ENCODE data around the gene PTOV1.
"Not testable (repeated sequence)": the region's sequence is repeated elsewhere in the genome, so short reads cannot be mapped to it uniquely, and the experiment has no call there.

PTOV1 gene

DNA sequence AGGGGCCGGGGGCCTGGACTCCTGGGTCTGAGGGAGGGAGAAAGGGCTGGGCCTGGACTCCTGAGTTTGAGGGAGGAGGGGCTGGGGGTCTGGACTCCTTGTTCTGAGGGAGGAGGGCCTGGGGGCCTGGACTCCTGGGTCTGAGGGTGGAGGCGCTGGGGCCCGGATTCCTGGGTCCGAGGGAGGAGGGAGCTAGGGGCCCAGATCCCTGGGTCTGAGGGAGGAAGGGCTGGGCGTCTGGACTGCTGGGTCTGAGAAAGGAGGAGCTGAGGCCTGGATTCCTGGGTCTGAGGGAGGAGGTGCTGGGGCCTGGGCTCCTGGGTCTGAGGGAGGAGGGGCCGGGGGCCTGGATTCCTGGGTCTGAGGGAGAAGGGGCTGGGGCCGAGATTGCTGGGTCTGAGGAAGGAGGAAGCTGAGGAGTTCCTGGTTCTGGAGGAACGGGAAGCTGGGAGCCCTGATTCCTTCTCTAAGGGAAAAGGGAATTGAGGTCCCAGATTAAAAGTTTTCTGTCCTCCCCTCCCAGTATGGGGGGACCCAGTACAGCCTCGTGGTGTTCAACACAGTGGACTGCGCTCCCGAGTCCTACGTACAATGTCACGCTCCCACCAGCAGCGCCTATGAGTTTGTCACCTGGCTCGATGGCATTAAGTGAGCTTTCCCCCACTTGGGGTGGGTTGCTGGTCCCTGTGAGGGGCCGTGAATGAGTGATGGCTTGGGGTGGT is 32.1 kb upstream of the PTOV1 start:
- DNase-seq, result no peak

- DNase-seq, result not testable (repeated sequence)
Measured at GRCh38 chr19:49819452-49820115, 31.4 kb upstream of the PTOV1 start.

- DNase-seq, result peak; percentile 75
Measured at GRCh38 chr19:49820125-49820524, 30.8 kb upstream of the PTOV1 start.

DNA sequence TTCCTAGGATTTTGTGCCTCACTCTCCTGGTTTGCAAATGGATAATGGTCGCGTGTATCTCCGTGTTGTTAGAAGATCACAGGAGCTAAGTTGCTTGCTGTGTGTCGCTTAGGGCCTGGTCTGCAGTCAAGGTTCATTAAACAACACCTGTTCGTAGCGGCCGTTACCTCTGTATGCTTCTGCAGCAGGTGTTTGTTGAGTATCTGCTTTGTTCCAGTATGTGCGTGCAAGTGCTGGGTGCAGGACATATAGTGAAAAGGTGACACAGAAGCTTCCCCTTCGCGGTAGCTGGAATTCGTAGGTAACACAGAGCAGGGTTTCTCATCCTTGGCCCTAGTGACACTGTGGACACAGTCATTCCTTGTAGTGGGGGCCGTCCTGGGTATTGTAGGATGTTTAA is 27.5 kb upstream of the PTOV1 start:
- peak; percentile 92 for DNase-seq

DNA sequence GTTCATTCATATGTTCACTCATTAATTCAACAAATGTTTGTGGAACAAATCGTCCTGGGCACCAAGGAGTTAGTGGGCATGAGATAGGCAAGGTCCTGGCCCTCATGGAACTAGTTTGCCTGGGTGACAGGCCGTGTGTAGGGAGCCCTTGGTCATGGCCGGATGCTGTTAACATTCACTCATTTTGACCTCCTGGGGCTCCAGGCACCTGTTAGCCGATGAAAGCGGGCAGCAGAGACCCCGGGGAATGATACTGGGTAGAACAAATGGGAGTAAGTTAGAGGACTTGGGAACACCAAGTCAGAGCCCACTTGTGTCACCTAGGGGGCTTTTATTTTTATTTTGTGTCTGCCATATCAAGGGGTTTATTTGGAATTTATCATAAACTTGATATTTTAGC is 26.3 kb upstream of the PTOV1 start:
- no peak for DNase-seq

- DNase-seq, result no peak
Measured at GRCh38 chr19:49827034-49827433, 23.9 kb upstream of the PTOV1 start.

- no peak for DNase-seq
Measured at GRCh38 chr19:49829200-49829599, 21.8 kb upstream of the PTOV1 start.

DNA sequence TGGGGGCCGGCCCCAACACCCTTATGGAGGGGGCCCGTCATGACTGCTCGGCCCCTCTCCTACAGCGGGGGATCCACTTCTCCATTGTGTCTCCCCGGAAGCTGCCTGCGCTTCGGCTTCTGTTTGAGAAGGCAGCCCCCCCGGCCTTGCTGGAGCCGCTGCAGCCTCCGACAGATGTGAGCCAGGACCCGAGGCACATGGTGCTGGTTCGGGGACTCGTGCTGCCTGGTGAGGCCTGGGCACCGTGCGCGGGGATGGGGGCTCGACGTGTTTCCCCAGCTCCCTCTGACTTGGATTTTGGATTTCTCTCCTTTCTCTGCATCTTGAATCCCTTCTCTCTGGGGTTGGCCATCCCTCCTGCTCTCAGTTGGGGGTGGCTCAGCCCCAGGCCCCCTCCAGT is 21.2 kb upstream of the PTOV1 start:
- no peak for DNase-seq

DNA sequence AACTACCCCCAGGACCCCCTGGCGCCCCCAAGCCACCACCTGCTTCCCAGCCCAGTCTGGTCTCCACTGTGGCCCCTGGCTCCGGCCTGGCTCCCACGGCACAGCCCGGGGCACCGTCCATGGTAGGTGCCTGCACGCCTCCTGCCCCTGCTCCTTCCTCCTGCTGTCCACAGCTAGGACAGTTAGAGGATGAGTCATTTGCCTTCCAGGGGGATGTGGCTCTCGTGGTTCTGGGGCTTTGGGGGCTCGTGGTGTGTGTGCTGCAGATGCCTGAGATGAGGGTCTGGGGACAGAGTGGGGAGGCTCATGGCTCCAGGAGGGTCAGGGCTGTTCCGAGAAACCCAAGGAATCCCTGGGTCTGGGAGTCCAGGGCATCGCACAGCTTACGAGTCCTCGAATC is 20.2 kb upstream of the PTOV1 start:
- no peak for DNase-seq

- no peak for DNase-seq
Measured at GRCh38 chr19:49831592-49831991, 19.4 kb upstream of the PTOV1 start.

- no peak for DNase-seq
Measured at GRCh38 chr19:49832556-49832955, 18.4 kb upstream of the PTOV1 start.

- no peak for DNase-seq
Measured at GRCh38 chr19:49833599-49833998, 17.4 kb upstream of the PTOV1 start.

- DNase-seq, result no peak
Measured at GRCh38 chr19:49835562-49835961, 15.4 kb upstream of the PTOV1 start.

DNA sequence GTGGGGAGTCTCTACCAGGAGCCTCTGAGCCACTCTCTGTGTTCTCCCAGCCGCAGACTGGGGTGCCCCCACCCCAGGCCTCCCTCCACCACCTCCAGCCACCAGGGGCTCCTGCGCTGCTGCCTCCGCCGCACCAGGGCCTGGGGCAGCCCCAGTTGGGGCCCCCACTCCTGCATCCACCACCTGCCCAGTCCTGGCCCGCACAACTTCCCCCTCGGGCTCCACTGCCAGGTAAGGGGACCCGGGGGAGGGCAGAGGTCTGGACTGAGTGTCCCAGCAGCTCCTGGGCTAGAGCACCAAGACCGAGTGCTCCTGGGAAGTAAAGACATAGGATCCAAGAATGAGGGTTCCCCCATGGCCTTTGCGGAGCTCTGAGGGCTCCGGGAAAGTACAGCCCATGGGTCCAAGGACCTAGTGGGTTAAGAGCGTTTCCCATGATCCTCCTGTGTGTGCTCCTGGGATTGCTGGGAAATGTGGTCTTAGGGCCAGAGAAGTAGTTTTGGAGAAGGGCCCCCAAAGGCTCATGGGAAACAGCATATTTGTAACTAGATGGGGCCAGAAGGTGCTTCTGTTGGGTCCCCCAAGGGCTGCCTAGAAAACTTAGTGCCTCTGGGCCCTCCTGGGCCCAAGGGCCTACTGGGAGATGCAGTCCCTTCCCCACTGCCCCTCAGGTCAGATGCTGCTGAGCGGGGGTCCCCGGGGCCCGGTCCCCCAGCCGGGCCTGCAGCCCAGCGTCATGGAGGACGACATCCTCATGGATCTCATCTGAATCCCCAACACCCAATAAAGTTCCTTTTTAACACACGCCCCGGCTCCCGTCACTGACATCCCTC is 14.6 kb upstream of the PTOV1 start:
- no peak for DNase-seq

DNA sequence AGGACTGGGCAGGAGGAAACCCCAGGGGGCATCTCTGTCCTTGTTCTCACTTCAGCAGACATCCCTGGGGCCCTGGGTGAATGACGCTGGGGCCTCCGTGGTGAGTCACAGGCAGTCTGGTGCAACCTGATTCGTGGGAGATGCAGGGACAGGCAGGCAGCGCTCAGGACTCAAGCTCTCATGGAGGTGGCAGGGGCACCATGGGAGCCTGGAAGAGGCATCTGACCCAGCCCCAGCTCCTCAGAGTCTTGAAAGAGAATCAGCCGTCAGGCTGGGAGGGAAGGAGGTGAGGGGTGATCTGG is 14.0 kb upstream of the PTOV1 start:
- DNase-seq, result no peak

DNA sequence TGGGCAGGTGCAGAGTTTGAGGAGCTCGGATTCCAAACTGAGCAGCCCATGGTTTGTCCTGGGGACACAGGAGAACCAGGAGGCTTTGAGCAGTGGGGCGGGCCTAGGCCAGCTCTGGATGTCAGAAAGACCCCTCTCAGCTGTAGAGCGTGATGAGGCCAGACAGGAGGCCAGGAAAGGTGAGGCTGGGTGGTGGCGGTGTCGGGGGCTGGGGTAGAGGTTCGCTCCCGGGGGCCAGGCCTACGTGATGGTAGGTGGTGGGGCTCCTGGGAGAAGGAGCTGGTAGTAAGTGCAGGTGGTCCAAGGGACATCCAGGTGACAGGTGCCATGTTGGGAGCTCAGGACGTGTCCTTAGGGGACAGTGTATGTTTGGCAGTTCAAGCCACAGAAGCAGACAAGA is 13.5 kb upstream of the PTOV1 start:
- no peak for DNase-seq

DNA sequence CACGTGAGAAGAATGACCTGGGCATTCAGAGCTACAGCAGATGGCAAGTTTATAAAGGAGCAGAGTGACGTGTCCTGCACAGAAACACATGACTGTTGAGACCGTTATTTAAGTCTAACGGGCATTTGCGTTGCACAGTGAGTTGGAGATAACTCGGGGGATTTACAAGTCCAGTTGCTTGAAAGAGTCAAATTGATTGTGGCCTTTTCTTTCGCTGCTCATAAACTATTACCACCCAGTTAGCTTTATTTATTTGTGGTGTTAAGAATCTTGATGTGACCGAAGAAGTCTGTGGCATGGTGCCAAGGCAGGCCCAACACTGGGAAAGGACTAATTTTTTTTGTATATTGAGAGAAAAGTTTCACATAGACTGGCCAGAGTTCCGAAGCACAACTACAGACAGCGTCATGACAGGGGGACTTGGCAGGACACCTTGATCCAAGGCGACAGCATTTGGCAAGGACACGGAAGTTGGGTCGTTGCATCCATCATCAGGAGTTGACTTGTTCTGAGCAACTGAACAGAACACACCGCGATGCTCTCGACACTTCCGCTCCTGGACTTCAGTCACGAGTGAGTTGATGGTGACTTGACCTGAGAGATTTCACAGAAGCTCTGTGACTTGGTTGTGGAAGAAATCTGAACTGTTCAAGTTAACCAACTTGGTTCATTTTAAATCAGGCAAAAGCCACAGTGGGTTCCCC is 11.9 kb upstream of the PTOV1 start:
- no peak for DNase-seq

- DNase-seq, result no peak
Measured at GRCh38 chr19:49839713-49840112, 11.2 kb upstream of the PTOV1 start.

DNA sequence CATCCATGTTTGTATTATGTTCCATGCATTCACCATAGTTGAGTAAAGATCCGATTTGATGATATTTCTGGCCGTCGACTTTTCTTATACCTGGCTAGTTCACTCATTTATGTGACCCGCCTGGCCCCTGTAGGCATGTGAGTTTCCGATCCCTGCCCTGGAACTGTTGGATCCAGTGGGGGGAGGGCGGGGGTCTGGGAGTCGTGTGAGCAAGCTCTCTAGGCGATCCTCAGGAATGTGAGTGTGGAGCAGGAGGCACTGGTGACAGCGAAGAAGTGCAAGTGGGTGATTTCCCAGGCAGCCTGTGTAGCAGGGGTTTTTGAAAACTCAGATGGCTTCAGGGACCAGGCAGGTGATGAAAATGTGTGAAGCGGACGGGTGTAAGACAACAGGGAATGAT is 10.6 kb upstream of the PTOV1 start:
- DNase-seq, result no peak

DNA sequence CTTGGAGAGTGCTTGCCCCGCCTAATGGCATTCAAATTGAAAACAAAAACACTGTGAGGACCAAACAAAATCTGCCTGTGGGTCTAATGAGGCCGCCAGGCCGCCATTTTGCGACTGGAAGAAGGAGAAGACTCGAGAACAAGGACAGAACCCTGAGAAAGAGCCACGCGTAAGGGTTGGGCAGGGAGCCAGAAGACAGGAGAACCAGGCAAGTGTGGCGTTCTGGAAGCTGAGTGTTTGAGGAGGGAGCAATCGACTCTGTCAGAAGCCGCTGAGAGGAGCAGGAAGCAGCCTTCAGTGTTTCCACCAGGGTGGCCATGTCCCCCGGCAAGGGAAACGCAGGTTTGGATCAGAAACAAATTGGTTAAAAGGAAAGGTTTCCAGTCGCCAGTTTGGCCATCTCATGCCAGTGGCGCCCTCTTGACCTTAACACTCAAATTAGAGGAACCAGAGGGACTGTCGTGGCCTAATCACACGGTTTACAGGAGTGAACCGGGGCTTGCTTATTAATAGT is 10.2 kb upstream of the PTOV1 start:
- DNase-seq, result no peak

DNA sequence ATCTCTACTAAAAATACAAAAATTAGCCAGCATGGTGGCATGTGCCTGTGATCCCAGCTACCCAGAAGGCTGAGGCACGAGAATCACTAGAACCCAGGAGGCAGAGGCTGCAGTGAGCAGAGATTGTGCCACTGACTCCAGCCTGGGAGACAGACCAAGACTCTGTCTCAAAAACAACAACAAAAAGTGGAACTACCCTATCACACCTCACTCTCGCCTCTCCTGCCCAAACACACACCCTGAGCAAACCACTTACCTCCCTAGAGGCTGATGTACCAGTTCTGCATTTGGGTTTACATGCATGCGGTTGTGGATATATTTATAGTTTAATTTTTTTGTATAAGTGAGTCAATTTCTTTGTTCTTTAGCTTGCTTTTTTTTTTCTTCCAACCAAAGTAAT is 7.7 kb upstream of the PTOV1 start:
- no peak for DNase-seq

DNA sequence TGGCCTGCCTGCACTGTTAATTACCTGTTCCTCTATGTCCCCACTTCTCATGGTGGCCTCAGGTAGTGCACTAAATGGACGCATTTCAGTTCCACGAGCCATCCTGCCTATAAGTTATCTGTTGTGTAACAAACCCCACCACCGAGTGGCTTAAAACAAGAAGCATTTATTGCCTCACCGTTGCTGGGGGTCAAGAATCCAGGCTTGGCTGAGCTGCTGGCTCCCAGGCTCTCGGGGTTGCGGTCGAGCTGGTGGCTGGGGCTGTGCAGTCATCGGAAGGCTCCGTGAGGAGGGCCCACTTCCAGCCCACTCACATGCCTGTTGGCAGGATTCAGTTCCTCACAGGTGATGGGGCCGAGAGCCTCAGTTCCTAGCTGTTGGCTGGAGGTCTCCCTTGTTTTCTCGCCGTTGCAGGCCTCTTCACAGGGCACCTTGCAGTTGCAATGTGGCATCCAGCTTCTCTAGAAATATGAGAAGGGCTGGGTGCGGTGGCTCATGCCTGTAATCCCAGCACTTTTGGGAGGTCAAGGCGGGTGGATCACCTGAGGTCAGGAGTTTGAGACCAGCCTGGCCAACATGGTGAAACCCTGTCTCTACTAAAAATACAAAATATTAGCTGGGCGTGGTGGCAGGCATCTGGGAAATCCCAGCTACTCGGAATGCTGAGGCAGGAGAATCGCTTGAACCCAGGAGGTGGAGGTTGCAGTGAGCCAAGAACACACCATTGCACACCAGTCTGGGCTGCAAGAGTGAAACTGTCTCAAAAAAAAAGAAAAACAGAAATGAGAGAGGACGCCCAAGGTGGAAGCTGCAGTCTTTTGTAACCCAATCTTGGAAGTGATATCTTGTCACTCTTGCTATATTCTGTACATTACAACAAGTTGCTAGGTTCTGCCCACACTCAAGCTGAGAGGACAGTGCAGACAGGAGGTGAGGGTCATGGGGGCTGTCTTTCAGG is 6.5 kb upstream of the PTOV1 start:
- DNase-seq, result no peak
